Suprapubic skin (tissue), 3 donors: ENCODE measurements around the gene TAF5L.

Experiments used
- EP300 ChIP-seq: sonication (generic); formaldehyde crosslinking; IDR thresholded peaks from one replicate; pipeline ENCODE4 v1.6.1; 2017; ENCODE audit warnings: antibody characterized with exemption
- POLR2A ChIP-seq, 2 donors: fragments of 450-650 bp; IDR thresholded peaks; one replicate each; pipeline ENCODE4 v1.6.1; 2017; ENCODE audit warnings: antibody characterized with exemption in 2 of 2, mild to moderate bottlenecking in 2 of 2, moderate library complexity in 2 of 2
- TF ChIP-seq, protein P1 (sequence below), 2 donors: fragments of 200-600 bp in 1 of 2; fragments of 450-650 bp in 1 of 2; sonication (generic) in 1 of 2; IDR thresholded peaks; one replicate each; pipeline ENCODE4 v1.5.1; 2016 to 2019; ENCODE audit warnings: antibody characterized with exemption in 2 of 2, mild to moderate bottlenecking in 1 of 2, moderate library complexity in 1 of 2

DNA sequence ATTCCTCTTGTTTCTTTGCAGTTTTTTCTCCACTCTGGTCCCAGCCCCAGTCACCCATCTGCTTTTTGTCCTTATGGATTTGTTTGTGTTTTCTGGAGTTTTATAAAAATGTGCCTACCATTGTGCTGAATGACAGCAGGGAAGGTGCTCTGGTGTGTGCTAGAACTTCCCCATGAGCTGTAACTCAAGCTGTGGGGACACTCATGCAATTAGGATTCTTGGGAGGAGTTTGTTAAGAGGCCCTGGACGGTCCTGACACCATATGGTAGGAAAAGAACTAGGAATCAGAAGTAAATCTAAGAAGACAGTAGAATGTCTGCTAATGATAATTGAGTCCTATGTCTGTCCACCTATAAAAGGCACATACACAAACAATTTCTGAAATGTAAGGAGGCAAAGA, 27.5 kb upstream of the TAF5L start:
- TF ChIP-seq, protein P1, sequence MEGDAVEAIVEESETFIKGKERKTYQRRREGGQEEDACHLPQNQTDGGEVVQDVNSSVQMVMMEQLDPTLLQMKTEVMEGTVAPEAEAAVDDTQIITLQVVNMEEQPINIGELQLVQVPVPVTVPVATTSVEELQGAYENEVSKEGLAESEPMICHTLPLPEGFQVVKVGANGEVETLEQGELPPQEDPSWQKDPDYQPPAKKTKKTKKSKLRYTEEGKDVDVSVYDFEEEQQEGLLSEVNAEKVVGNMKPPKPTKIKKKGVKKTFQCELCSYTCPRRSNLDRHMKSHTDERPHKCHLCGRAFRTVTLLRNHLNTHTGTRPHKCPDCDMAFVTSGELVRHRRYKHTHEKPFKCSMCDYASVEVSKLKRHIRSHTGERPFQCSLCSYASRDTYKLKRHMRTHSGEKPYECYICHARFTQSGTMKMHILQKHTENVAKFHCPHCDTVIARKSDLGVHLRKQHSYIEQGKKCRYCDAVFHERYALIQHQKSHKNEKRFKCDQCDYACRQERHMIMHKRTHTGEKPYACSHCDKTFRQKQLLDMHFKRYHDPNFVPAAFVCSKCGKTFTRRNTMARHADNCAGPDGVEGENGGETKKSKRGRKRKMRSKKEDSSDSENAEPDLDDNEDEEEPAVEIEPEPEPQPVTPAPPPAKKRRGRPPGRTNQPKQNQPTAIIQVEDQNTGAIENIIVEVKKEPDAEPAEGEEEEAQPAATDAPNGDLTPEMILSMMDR (IDR thresholded peaks at IDR 0.05) = no peak
- no peak for TF ChIP-seq POLR2A (IDR thresholded peaks at IDR 0.05)
- no peak for TF ChIP-seq EP300
